GM12873 (cell line): ENCODE results near the gene CDHR5.

Source experiments
- TF ChIP-seq, protein P1 (sequence below): IDR thresholded peaks from 2 replicates; pipeline ENCODE4 v1.5.1; 2012; ENCODE audit warnings: low read depth, mild to moderate bottlenecking, moderate library complexity, low read length, control low read depth; ENCODE audit not compliant: insufficient read depth; ENCODE audit errors: missing control alignments

The CDHR5 gene

DNA sequence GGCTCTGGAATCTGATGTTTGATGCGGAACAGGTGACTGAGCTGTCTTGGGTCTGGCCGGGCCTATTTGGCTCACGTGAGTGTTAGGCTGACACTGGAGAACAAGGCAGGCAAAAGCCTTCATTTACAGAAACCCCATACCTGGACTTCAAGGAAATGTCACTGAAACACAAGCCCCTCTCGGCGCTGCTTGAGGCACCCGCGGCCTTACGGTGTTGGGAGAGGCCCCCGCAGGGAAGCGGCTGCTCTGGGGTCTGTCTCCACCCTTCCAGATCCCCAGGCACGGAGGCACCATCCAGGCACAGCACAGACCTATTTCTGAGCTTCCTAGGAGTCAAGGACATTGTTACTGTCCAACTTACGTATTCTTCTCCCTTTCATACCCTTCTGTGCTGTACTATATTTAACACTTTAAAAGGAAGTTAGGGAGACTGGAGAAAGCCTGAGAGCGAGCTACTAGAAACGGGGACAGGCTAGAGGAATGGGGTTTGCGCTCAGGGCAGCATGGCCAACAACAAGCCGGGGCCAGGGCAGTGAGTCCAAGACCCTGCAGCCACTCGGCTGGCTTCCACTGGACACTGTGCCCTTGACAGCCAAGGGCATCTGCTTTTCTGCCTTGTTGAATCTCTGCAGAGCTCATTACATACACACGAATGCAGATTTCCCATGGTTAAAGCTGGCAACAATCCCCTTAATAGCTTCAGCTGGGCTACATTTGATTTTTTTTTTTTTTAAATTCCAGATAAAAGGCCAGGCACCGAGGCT is 36.1 kb upstream of the CDHR5 start:
- TF ChIP-seq, protein P1, sequence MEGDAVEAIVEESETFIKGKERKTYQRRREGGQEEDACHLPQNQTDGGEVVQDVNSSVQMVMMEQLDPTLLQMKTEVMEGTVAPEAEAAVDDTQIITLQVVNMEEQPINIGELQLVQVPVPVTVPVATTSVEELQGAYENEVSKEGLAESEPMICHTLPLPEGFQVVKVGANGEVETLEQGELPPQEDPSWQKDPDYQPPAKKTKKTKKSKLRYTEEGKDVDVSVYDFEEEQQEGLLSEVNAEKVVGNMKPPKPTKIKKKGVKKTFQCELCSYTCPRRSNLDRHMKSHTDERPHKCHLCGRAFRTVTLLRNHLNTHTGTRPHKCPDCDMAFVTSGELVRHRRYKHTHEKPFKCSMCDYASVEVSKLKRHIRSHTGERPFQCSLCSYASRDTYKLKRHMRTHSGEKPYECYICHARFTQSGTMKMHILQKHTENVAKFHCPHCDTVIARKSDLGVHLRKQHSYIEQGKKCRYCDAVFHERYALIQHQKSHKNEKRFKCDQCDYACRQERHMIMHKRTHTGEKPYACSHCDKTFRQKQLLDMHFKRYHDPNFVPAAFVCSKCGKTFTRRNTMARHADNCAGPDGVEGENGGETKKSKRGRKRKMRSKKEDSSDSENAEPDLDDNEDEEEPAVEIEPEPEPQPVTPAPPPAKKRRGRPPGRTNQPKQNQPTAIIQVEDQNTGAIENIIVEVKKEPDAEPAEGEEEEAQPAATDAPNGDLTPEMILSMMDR: no peak

DNA sequence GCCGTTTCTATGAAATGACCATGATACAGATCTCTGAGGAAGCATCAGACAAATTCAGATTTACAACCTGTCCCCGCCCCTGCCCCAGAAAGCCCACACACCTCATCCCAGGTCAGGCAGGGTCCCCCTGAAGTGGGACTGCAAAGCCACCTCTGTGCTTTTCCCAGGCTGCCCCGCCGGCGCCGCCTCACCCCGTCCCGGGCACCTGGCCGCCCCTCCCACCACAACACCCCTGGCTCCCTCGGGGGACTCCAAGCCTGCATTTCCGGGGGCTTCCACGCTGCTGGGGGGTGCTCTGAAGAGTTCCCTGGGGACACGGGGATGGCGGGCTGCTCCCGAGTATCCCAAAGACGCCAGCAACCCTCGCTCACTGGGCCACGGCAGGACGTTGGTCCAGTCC is 35.5 kb upstream of the CDHR5 start:
- TF ChIP-seq, protein P1: no peak

DNA sequence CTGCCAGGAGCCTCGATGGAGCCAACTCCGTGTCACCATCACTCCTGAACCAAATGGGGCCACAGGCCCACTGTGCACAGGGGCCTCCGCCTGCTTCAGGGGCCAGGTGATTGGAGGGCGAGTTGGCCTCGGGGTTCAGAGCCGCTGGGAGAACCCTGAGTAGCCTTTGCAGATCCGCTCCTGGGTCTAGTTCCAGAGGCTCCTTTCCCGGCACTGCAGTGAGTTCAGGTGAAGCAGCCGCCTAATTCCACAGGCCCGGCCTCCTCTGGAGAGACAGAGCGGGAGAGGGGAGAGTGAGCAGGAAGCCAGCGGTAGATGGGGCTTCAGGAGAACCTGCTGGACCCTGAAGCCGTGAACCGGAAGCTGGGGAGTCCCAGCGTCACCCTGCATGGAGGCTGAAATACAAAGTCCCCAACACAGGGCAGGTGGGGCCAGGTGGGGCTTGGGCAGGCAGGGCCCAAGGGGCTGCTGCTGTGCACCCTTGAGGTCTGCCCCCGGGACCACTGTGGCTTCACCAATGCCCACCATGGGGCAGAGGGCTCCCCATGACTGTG is 34.9 kb upstream of the CDHR5 start:
- TF ChIP-seq, protein P1: no peak

DNA sequence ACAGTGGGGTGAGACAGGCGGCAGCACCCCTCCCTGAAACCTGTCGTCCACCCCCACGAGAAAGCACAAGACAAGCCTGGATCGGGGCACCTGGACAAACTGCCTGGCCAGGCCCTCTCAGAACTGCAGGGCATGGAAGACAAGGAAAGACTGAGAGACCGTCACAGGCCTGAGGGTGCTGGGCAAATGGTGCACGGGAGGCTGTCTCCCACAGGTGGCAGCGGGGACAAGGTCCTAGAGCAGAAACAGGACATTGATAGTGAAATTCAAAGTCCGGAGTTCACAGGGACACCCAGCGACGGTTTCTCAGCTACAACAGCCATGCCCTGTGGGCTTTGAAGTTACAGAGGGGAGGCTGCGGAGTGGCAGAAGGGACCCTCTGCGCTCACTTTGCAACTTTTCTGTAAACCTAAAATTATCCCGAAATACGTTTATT is 33.0 kb upstream of the CDHR5 start:
- TF ChIP-seq, protein P1: no peak

DNA sequence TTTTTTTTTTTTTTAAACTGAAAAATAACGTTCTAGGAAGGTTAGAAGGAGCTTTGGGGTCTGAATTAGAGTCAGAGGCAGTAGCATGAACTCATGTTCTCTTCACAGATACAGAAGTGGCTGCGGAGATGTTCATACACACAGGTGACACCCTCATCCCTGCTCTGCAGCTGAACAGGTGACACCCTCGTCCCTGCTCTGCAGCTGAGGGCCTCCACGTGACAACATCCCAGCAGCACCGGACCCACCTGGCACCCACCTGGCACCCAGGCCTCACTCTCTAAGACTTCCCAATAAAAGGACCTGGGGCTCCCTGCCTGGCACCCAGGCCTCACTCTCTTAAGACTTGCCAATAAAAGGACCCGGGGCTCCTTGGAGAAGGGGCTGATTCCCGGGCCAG is 32.1 kb upstream of the CDHR5 start:
- TF ChIP-seq, protein P1: no peak

DNA sequence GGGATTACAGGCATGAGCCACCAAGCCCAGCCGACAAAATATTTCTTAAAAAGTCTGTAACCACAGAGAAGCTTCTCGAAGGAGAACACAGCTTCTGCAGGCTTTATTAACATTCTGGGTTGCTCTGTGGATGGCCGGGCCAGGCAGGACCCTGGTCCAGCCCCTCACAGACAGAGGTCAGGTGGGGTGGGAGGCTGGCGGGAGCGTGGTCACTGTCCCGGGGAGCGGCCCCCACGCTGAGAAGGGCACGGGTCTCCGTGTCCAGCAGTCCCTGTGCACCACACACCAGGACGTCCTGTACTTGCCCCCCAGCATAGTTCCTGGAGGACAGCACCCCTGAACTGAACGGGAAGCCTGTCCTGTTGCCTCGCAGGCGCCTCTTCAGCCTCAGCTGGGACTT is 31.7 kb upstream of the CDHR5 start:
- TF ChIP-seq, protein P1: no peak

- TF ChIP-seq, protein P1: no peak
These were observed 30.4 kb upstream of the CDHR5 start for GRCh38 chr11:655036-655726.
